ENCODE data around the gene ARHGAP5. TPM values are rescaled to one million over a fixed set of nuclear protein-coding genes. Genes with fewer than 3 reads are reported as not detected.

ARHGAP5 gene
- total and polyA plus RNA-seq, 2 donors from 2014 or later, result 17.7 to 142 TPM

- H3K27ac ChIP-seq (ENCODE audit: low read depth in 2 of 2, low read length in 2 of 2), result no peak overlapping the region
- FAIRE-seq (no peak), DNase-seq (no peak)
- H3K9me3 ChIP-seq (ENCODE audit: control insufficient read depth in 2 of 3, insufficient read depth in 1 of 3, low read length in 3 of 3), result no peaks in the 10 kb centered on the region
- H3K4me1 ChIP-seq (ENCODE audit: control insufficient read depth in 2 of 3, insufficient read depth in 2 of 3, low read depth in 1 of 3, low read length in 3 of 3), result no peaks in the 10 kb centered on the region
- no peak overlapping the region for H3K9ac ChIP-seq (ENCODE audit: low read length in 3 of 3)
- no peaks in the 10 kb centered on the region for H3K36me3 ChIP-seq (ENCODE audit: control insufficient read depth in 2 of 3, insufficient read depth in 3 of 3, low read length in 3 of 3)
- no peak for TF ChIP-seq CTCF (IDR thresholded peaks at IDR 0.05; ENCODE audit: borderline replicate concordance, extremely low read depth, insufficient read depth)
- no peak overlapping the region for H3K4me3 ChIP-seq (ENCODE audit: low read length in 3 of 3)
- intact Hi-C loops (cut with DNase I), result no loop called here
- no peaks in the 10 kb centered on the region for H3K27me3 ChIP-seq (ENCODE audit: control insufficient read depth, insufficient read depth, low read length)
These were observed 32.6 kb upstream of the ARHGAP5 start for GRCh38 chr14:32044454-32044853.

GRCh38 chr14:32047791-32048190 lies 29.3 kb upstream of the ARHGAP5 start:
- intact Hi-C loops (cut with DNase I), result no loop called here
- Histone ChIP-seq H3K4me1 (ENCODE audit: control insufficient read depth in 2 of 3, insufficient read depth in 2 of 3, low read depth in 1 of 3, low read length in 3 of 3) (no peaks in the 10 kb centered on the region), H3K27me3 (ENCODE audit: control insufficient read depth, insufficient read depth, low read length) (no peaks in the 10 kb centered on the region), H3K36me3 (ENCODE audit: control insufficient read depth in 2 of 3, insufficient read depth in 3 of 3, low read length in 3 of 3) (no peaks in the 10 kb centered on the region), H3K9ac (ENCODE audit: low read length in 3 of 3) (no peak overlapping the region), H3K9me3 (ENCODE audit: control insufficient read depth in 2 of 3, insufficient read depth in 1 of 3, low read length in 3 of 3) (no peaks in the 10 kb centered on the region), H3K27ac (ENCODE audit: low read depth in 2 of 2, low read length in 2 of 2) (no peak overlapping the region), H3K4me3 (ENCODE audit: low read length in 3 of 3) (no peak overlapping the region)
- FAIRE-seq, result peak; percentile 46
- TF ChIP-seq CTCF (IDR thresholded peaks at IDR 0.05; ENCODE audit: borderline replicate concordance, extremely low read depth, insufficient read depth), result no peak
- DNase-seq, result no peak

- no peaks in the 10 kb centered on the region for H3K4me1 ChIP-seq (ENCODE audit: control insufficient read depth in 2 of 3, insufficient read depth in 2 of 3, low read depth in 1 of 3, low read length in 3 of 3)
- H3K27me3 ChIP-seq (ENCODE audit: control insufficient read depth, insufficient read depth, low read length), result no peaks in the 10 kb centered on the region
- no peak for TF ChIP-seq CTCF (IDR thresholded peaks at IDR 0.05; ENCODE audit: borderline replicate concordance, extremely low read depth, insufficient read depth)
- intact Hi-C loops (cut with DNase I), result no loop called here
- H3K9me3 ChIP-seq (ENCODE audit: control insufficient read depth in 2 of 3, insufficient read depth in 1 of 3, low read length in 3 of 3), result no peaks in the 10 kb centered on the region
- DNase-seq (no peak), FAIRE-seq (no peak)
- no peak overlapping the region for H3K27ac ChIP-seq (ENCODE audit: low read depth in 2 of 2, low read length in 2 of 2)
- no peaks in the 10 kb centered on the region for H3K36me3 ChIP-seq (ENCODE audit: control insufficient read depth in 2 of 3, insufficient read depth in 3 of 3, low read length in 3 of 3)
- H3K9ac ChIP-seq (ENCODE audit: low read length in 3 of 3), result no peak overlapping the region
- no peak overlapping the region for H3K4me3 ChIP-seq (ENCODE audit: low read length in 3 of 3)
These were observed 27.6 kb upstream of the ARHGAP5 start for GRCh38 chr14:32049361-32050088.

- Histone ChIP-seq H3K27me3 (ENCODE audit: control insufficient read depth, insufficient read depth, low read length) (no peaks in the 10 kb centered on the region), H3K27ac (ENCODE audit: low read depth in 2 of 2, low read length in 2 of 2) (no peak overlapping the region), H3K4me1 (ENCODE audit: control insufficient read depth in 2 of 3, insufficient read depth in 2 of 3, low read depth in 1 of 3, low read length in 3 of 3) (no peaks in the 10 kb centered on the region), H3K36me3 (ENCODE audit: control insufficient read depth in 2 of 3, insufficient read depth in 3 of 3, low read length in 3 of 3) (no peaks in the 10 kb centered on the region), H3K9ac (ENCODE audit: low read length in 3 of 3) (no peak overlapping the region), H3K4me3 (ENCODE audit: low read length in 3 of 3) (no peak overlapping the region), H3K9me3 (ENCODE audit: control insufficient read depth in 2 of 3, insufficient read depth in 1 of 3, low read length in 3 of 3) (no peaks in the 10 kb centered on the region)
- DNase-seq (no peak), FAIRE-seq (no peak)
- TF ChIP-seq CTCF (IDR thresholded peaks at IDR 0.05; ENCODE audit: borderline replicate concordance, extremely low read depth, insufficient read depth), result no peak
- intact Hi-C loops (cut with DNase I), result no loop called here
These were observed 26.2 kb upstream of the ARHGAP5 start for GRCh38 chr14:32050878-32051277.

Data from kidney (tissue), 14 donors.